Breast epithelium (tissue), 4 donors: Measurements from ENCODE around the gene GPLD1. TPM values are rescaled to one million over a fixed set of nuclear protein-coding genes. Genes with fewer than 3 reads are reported as not detected.
"Not testable (repeated sequence)": the region's sequence is repeated elsewhere in the genome, so short reads cannot be mapped to it uniquely, and the experiment has no call there.

Experiments used
- DNase-seq, 2 donors: peaks; one replicate each; pipeline ENCODE4 v3.0.0-alpha.2; 2019; ENCODE audit warnings: low spot score in 2 of 2
- H3K27ac ChIP-seq, 2 donors: fragments of 200-600 bp; sonication (generic) in 1 of 2; one replicate each; pipeline ENCODE4 v1.5.1; 2016 to 2019; ENCODE audit warnings: mild to moderate bottlenecking in 1 of 2
- H3K27me3 ChIP-seq, 2 donors: fragments of 200-600 bp; sonication (generic) in 1 of 2; one replicate each; pipeline versions ENCODE4 v1.5.1 to v1.6.0; 2017 to 2019; ENCODE audit warnings: control low read depth in 1 of 2, mild to moderate bottlenecking in 1 of 2
- H3K36me3 ChIP-seq: fragments of 200-600 bp; one replicate; pipeline ENCODE4 v1.5.1; 2019
- H3K4me1 ChIP-seq, 2 donors: fragments of 200-600 bp; sonication (generic); one replicate each; pipeline ENCODE4 v1.5.1; 2016 to 2019; ENCODE audit warnings: control low read depth in 1 of 2
- H3K4me3 ChIP-seq, 3 donors: fragments of 200-600 bp; sonication (generic); 1 replicate in 2 of 3; 2 replicates in 1 of 3; pipeline ENCODE4 v1.5.1; 2016 to 2019; ENCODE audit warnings: mild to moderate bottlenecking in 3 of 3, moderate library complexity in 2 of 3
- H3K9me3 ChIP-seq, 2 donors: fragments of 200-600 bp; sonication (generic) in 1 of 2; one replicate each; pipeline ENCODE4 v1.5.1; 2016 to 2019; ENCODE audit warnings: control low read depth in 1 of 2
- POLR2A ChIP-seq: fragments of 450-650 bp; IDR thresholded peaks from one replicate; pipeline ENCODE4 v1.6.1; 2016; ENCODE audit warnings: antibody characterized with exemption, mild to moderate bottlenecking, moderate library complexity
- POLR2AphosphoS5 ChIP-seq, 3 donors: sonication (generic); formaldehyde crosslinking; IDR thresholded peaks; one replicate each; pipeline ENCODE4 v1.6.1; 2017; ENCODE audit warnings: antibody characterized with exemption in 3 of 3
- intact Hi-C: fragments of 100-400 bp; cut with DNase I; formaldehyde crosslinking; loops from one replicate; pipeline ENCODE4 v1.15.1; 2023; ENCODE audit warnings: low total_unique reads
- total RNA-seq, 3 donors: library from RNA; depleted of rRNA; stranded (reverse); fragments of >200 nt; gene quantifications; one replicate each; pipeline ENCODE4 v1.1.0, GENCODE V29; 2016
- TF ChIP-seq, protein P1 (sequence below), 3 donors: fragments of 450-650 bp; IDR thresholded peaks; one replicate each; pipeline ENCODE4 v1.5.1; 2016 to 2017; ENCODE audit warnings: antibody characterized with exemption in 3 of 3, mild to moderate bottlenecking in 3 of 3, moderate library complexity in 3 of 3

The GPLD1 gene
- total RNA-seq, 3 donors from 2014 or later: 1.3 to 7.7 (median 2.5) TPM

DNA sequence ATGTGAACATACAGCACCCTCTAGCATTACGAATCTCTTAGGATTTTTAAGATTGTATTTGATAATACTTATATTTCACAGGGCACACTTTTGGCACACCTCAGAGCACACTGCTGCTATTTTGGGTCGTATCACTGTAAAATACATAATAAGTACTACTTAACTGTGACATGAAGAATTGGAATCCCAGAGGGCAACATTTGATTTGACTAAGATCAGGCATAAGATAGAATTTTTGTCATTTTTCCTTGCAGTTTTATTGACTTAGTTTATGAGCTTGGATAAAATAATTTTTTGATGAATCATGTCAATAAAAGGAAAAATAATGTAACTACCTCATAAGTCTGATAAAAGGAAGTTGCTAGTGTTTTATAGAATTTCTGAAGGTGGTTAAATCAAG, 64.3 kb downstream of the GPLD1 start:
- Histone ChIP-seq H3K27ac (no peak overlapping the region), H3K27me3 (no peaks in the 10 kb centered on the region), H3K36me3 (peaks cover 4% of the 10 kb centered on the region), H3K4me1 (no peaks in the 10 kb centered on the region), H3K9me3 (no peaks in the 10 kb centered on the region), H3K4me3 (no peak overlapping the region)
- no peak for TF ChIP-seq POLR2AphosphoS5 (IDR thresholded peaks at IDR 0.05)
- TF ChIP-seq POLR2A: no peak
- TF ChIP-seq, protein P1, sequence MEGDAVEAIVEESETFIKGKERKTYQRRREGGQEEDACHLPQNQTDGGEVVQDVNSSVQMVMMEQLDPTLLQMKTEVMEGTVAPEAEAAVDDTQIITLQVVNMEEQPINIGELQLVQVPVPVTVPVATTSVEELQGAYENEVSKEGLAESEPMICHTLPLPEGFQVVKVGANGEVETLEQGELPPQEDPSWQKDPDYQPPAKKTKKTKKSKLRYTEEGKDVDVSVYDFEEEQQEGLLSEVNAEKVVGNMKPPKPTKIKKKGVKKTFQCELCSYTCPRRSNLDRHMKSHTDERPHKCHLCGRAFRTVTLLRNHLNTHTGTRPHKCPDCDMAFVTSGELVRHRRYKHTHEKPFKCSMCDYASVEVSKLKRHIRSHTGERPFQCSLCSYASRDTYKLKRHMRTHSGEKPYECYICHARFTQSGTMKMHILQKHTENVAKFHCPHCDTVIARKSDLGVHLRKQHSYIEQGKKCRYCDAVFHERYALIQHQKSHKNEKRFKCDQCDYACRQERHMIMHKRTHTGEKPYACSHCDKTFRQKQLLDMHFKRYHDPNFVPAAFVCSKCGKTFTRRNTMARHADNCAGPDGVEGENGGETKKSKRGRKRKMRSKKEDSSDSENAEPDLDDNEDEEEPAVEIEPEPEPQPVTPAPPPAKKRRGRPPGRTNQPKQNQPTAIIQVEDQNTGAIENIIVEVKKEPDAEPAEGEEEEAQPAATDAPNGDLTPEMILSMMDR (IDR thresholded peaks at IDR 0.05): no peak
- intact Hi-C loops: no loop called here
- no peak for DNase-seq

DNA sequence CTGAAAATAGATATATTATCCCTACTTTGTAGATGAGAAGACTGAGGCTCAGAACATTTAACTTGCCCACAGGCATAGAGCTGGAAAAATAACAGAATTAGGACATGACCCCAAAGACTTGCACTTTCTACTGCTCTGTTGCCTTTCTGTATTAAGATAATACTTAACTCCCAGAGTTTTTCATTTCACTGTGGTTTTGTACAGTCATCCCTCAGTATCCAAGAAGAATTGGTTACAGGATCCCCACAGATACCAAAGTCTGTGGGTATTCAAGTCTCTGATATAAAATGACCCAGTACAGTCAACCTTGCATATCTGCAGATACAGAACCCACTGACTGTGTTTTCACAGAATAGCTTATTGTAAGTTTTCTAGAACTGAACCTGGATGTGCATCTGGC, 69.9 kb downstream of the GPLD1 start:
- no peak overlapping the region for H3K27ac ChIP-seq
- peaks cover 8% of the 10 kb centered on the region for H3K36me3 ChIP-seq
- intact Hi-C loops: no loop called here
- TF ChIP-seq POLR2A (no peak), POLR2AphosphoS5 (IDR thresholded peaks at IDR 0.05) (no peak)
- TF ChIP-seq, protein P1 (IDR thresholded peaks at IDR 0.05): no peak
- no peak for DNase-seq
- no peak overlapping the region for H3K4me3 ChIP-seq
- H3K9me3 ChIP-seq: no peaks in the 10 kb centered on the region
- H3K4me1 ChIP-seq: no peaks in the 10 kb centered on the region
- no peaks in the 10 kb centered on the region for H3K27me3 ChIP-seq

GRCh38 chr6:24415753-24416152, 73.6 kb downstream of the GPLD1 start:
- H3K36me3 ChIP-seq: peaks cover 12% of the 10 kb centered on the region
- intact Hi-C loops: no loop called here

DNA sequence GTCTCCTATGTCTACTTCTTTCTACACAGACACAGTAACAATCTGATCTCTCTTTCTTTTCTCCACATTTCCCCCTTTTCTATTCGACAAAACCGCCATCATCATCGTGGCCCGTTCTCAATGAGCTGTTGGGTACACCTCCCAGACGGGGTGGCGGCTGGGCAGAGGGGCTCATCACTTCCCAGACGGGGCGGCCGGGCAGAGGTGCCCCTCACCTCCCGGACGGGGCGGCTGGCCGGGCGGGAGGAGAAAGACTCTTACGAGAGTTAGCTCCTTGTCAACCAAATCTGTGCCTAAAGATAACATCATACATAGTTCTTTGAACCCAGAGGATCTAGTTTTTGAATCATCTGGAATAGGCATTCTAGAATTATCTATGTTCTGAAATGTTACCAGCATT, 74.8 kb downstream of the GPLD1 start:
- H3K4me1 ChIP-seq, H3K36me3 ChIP-seq, DNase-seq, H3K27me3 ChIP-seq, intact Hi-C loops, H3K27ac ChIP-seq, H3K4me3 ChIP-seq, H3K9me3 ChIP-seq: not testable (repeated sequence)

More at GRCh38 chr6:24415753-24416152, 73.6 kb downstream of the GPLD1 start:
- TF ChIP-seq, protein P1 (IDR thresholded peaks at IDR 0.05): no peak
- TF ChIP-seq POLR2AphosphoS5 (IDR thresholded peaks at IDR 0.05) (no peak), POLR2A (no peak)
- H3K27ac ChIP-seq: no peak overlapping the region
- no peaks in the 10 kb centered on the region for H3K27me3 ChIP-seq
- no peak for DNase-seq
- no peak overlapping the region for H3K4me3 ChIP-seq
- no peaks in the 10 kb centered on the region for H3K4me1 ChIP-seq
- H3K9me3 ChIP-seq: no peaks in the 10 kb centered on the region

DNA sequence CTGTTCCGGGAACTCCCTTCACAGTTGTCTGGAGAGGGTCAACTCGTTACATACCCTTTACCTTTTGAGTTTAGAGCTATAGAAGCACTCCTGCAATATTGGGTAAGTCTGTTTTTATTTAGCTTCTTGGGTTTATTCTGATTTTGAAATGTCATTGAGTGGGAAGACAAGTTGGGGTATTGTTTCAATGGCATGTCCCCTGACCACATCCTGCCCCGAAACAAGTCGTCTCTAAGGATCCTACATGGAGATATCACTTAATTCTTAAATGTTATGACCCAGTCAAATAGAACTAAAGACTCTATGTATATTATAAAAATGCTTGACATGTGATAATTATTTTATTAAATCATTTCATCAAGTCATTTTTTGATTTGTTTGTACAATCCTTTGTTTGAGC, 77.1 kb downstream of the GPLD1 start:
- intact Hi-C loops: no loop called here
- TF ChIP-seq, protein P1 (IDR thresholded peaks at IDR 0.05): no peak
- no peak for TF ChIP-seq POLR2AphosphoS5 (IDR thresholded peaks at IDR 0.05)
- no peak for TF ChIP-seq POLR2A
- H3K27ac ChIP-seq: no peak overlapping the region
- no peak overlapping the region for H3K4me3 ChIP-seq
- no peaks in the 10 kb centered on the region for H3K4me1 ChIP-seq
- DNase-seq: no peak
- peaks cover 4% of the 10 kb centered on the region for H3K36me3 ChIP-seq
- H3K27me3 ChIP-seq: no peaks in the 10 kb centered on the region
- H3K9me3 ChIP-seq: no peaks in the 10 kb centered on the region

GRCh38 chr6:24410622-24411021, 78.8 kb downstream of the GPLD1 start:
- Histone ChIP-seq H3K4me3 (no peak overlapping the region), H3K4me1 (no peaks in the 10 kb centered on the region), H3K9me3 (no peaks in the 10 kb centered on the region), H3K27ac (no peak overlapping the region), H3K36me3 (peaks cover 4% of the 10 kb centered on the region), H3K27me3 (no peaks in the 10 kb centered on the region)
- intact Hi-C loops: no loop called here
- TF ChIP-seq POLR2AphosphoS5 (IDR thresholded peaks at IDR 0.05): no peak
- no peak for TF ChIP-seq POLR2A
- TF ChIP-seq, protein P1 (IDR thresholded peaks at IDR 0.05): no peak
- no peak for DNase-seq
